B cell (primary cell): ENCODE results near the gene HYLS1. TPM values are rescaled to one million over a fixed set of nuclear protein-coding genes. Genes with fewer than 3 reads are reported as not detected.

ENCODE experiments used
- ATAC-seq: fragments of 200-7000 bp; cut with Tn5 transposase; one replicate; pipeline ENCODE4 v1.10.0; 2021; ENCODE audit warnings: low read depth, mild to moderate bottlenecking, moderate number of reproducible peaks, moderate library complexity
- CTCF ChIA-PET: fragments of 350-600 bp; sonication (Branson Sonifier 250); formaldehyde crosslinking; loops from one replicate; lab custom pipeline; 2021; ENCODE audit warnings: antibody characterized with exemption, inconsistent platforms; lab: Charles Lee
- POLR2A ChIA-PET: fragments of 350-600 bp; sonication (Branson Sonifier 250); formaldehyde crosslinking; loops from one replicate; lab custom pipeline; 2021; ENCODE audit warnings: antibody characterized with exemption; lab: Charles Lee
- DNase-seq: peaks from one replicate; pipeline ENCODE4 v3.0.0; 2013
- H2AFZ ChIP-seq: 2 replicates; pipeline ENCODE4 v1.6.1; 2012; ENCODE audit warnings: mild to moderate bottlenecking, low read depth, low read length; ENCODE audit not compliant: insufficient read depth, poor library complexity, severe bottlenecking
- H3K27ac ChIP-seq, 2 donors: 1 replicate in 1 of 2; 2 replicates in 1 of 2; pipeline ENCODE4 v1.5.1; 2012 to 2013; ENCODE audit warnings: low read length in 2 of 2, mild to moderate bottlenecking in 2 of 2, moderate library complexity in 1 of 2
- H3K27me3 ChIP-seq, 4 experiments: fragments of 200-600 bp in 1 of 4; sonication (generic) in 1 of 4; replicated peaks in 1 of 4; 1 replicate in 2 of 4; 2 replicates in 2 of 4; pipeline versions ENCODE4 v1.6.1 to v1.7.0; 2013 to 2016; ENCODE audit warnings: low read length in 3 of 4, mild to moderate bottlenecking in 2 of 4, mixed read lengths in 1 of 4, moderate library complexity in 1 of 4; ENCODE audit not compliant: insufficient read depth in 4 of 4, control insufficient read depth in 3 of 4; ENCODE audit errors: control extremely low read depth in 1 of 4
- H3K36me3 ChIP-seq, 2 experiments: replicated peaks in 1 of 2; 1 replicate in 1 of 2; 2 replicates in 1 of 2; pipeline versions ENCODE4 v1.6.1 to v1.7.1; 2013; ENCODE audit warnings: low read length in 1 of 2; ENCODE audit not compliant: insufficient read depth in 2 of 2, control insufficient read depth in 1 of 2; ENCODE audit errors: control extremely low read depth in 1 of 2, extremely low read depth in 1 of 2
- H3K4me1 ChIP-seq, 2 donors: fragments of 200-600 bp in 1 of 2; sonication (generic) in 1 of 2; 1 replicate in 1 of 2; 2 replicates in 1 of 2; pipeline versions ENCODE4 v1.5.1 to v1.6.1; 2013 to 2017; ENCODE audit warnings: low read length in 2 of 2; ENCODE audit not compliant: control insufficient read depth in 2 of 2, insufficient read depth in 2 of 2
- H3K4me2 ChIP-seq: replicated peaks from 2 replicates; pipeline ENCODE3; 2012; ENCODE audit warnings: mild to moderate bottlenecking, low read depth, low read length; ENCODE audit not compliant: poor library complexity, severe bottlenecking
- H3K4me3 ChIP-seq, 5 experiments: fragments of 200-600 bp in 1 of 5; sonication (generic) in 1 of 5; 1 replicate in 3 of 5; 2 replicates in 2 of 5; pipeline versions ENCODE4 v1.5.1 to v1.7.0; 2011 to 2016; ENCODE audit warnings: low read length in 4 of 5, mild to moderate bottlenecking in 4 of 5, low read depth in 2 of 5, control low read depth in 1 of 5, moderate library complexity in 1 of 5; ENCODE audit not compliant: insufficient read depth in 1 of 5; ENCODE audit errors: control extremely low read depth in 1 of 5, extremely low read depth in 1 of 5
- H3K79me2 ChIP-seq: fragments of 200-600 bp; sonication (generic); one replicate; pipeline ENCODE4 v1.6.0; 2016; ENCODE audit warnings: low read length; ENCODE audit not compliant: control insufficient read depth, insufficient read depth
- H3K9ac ChIP-seq: fragments of 200-600 bp; sonication (generic); 2 replicates; pipeline ENCODE4 v1.6.1; 2017; ENCODE audit warnings: mild to moderate bottlenecking, low read length, moderate library complexity
- H3K9me3 ChIP-seq, 3 donors: one replicate each; pipeline versions ENCODE4 v1.6.1 to v1.7.1; 2013; ENCODE audit warnings: low read length in 2 of 3; ENCODE audit not compliant: control insufficient read depth in 2 of 3, insufficient read depth in 1 of 3; ENCODE audit errors: control extremely low read depth in 1 of 3
- H4K20me1 ChIP-seq: 2 replicates; pipeline ENCODE4 v1.6.0; 2012; ENCODE audit warnings: mild to moderate bottlenecking, low read length; ENCODE audit not compliant: insufficient read depth, control insufficient read depth, poor library complexity, severe bottlenecking
- H3K27ac Mint-ChIP-seq: one replicate; pipeline ENCODE4 v1.8.0; 2021; ENCODE audit warnings: mixed read lengths
- H3K27me3 Mint-ChIP-seq: one replicate; pipeline ENCODE4 v1.8.0; 2021; ENCODE audit warnings: mixed read lengths
- H3K4me1 Mint-ChIP-seq: one replicate; pipeline ENCODE4 v1.8.0; 2021; ENCODE audit warnings: mixed read lengths
- H3K4me3 Mint-ChIP-seq: one replicate; pipeline ENCODE4 v1.8.0; 2021; ENCODE audit warnings: mixed read lengths
- H3K9me3 Mint-ChIP-seq: one replicate; pipeline ENCODE4 v1.8.0; 2022; ENCODE audit warnings: mixed read lengths; ENCODE audit not compliant: insufficient read depth
- EZH2 ChIP-seq: IDR thresholded peaks from 2 replicates; pipeline ENCODE4 v1.6.1; 2012; ENCODE audit warnings: borderline replicate concordance, low read depth, mild to moderate bottlenecking, moderate library complexity, low read length; ENCODE audit not compliant: insufficient read depth, poor library complexity, severe bottlenecking
- WGBS: methylation state at CpG from one replicate; pipeline ENCODE4 v1.1.5; 2013; ENCODE audit warnings: missing lambda C conversion rate; ENCODE audit not compliant: insufficient coverage; 5-methylcytosine and 5-hydroxymethylcytosine counted together
- intact Hi-C: fragments of 100-400 bp; cut with micrococcal nuclease; formaldehyde crosslinking; loops from one replicate; pipeline ENCODE4 v1.10.0; 2022
- polyA plus RNA-seq: library from polyadenylated mRNA; depleted of rRNA; stranded (reverse); fragments of >200 nt; gene quantifications from 2 replicates; pipeline ENCODE4 v1.2.3, GENCODE V29; 2012
- total RNA-seq, 2 donors: library from RNA; stranded (reverse); fragments of 120-200 nt in 1 of 2; gene quantifications; 1 replicate in 1 of 2; 2 replicates in 1 of 2; pipeline versions ENCODE4 v1.2.3 to v1.2.4, GENCODE V29; 2013 to 2022
- TF ChIP-seq, protein P1 (sequence below): fragments of 200-600 bp; IDR thresholded peaks from one replicate; pipeline ENCODE4 v1.8.0; 2022; ENCODE audit warnings: antibody characterized with exemption, mild to moderate bottlenecking

HYLS1 gene
- total and polyA plus RNA-seq, 2 donors (not counting 1 experiment from before 2014, with no cell fraction given): 3.1 to 9.4 TPM

DNA sequence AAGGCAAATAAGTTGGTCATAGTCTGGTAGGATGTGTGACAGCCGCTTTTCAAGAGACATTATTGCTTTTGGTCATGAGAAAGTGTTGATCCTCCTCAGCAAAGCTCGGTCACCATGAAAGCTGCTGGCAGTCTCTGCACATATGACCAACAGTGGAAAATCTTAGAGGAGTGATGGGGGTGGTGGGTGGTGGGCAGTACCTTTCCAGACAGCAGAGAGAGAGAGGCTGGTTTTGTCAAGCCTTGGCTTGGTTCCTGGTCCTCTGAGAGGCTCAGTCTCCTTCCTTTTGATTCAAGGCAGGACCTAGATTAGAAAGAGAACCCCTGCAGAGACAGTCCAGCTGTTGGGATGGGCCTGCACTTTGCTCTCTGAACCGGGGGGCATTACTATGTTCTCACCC is 38.3 kb downstream of the HYLS1 start:
- H3K27me3 Mint-ChIP-seq: peaks cover 45% of the 10 kb centered on the region
- 85% methylated on average over 3 of the region's 3 CpGs for WGBS
- Histone ChIP-seq H3K4me3 (no peak overlapping the region), H3K9me3 (no peaks in the 10 kb centered on the region), H3K79me2 (no peaks in the 10 kb centered on the region), H3K4me2 (no peak overlapping the region), H3K9ac (no peak overlapping the region), H3K27ac (no peak overlapping the region), H3K36me3 (no peaks in the 10 kb centered on the region), H3K27me3 (peaks cover 0 to 13% (median 0%) of the 10 kb centered on the region in 4 experiments), H2AFZ (no peak overlapping the region), H3K4me1 (no peaks in the 10 kb centered on the region), H4K20me1 (no peaks in the 10 kb centered on the region)
- CTCF ChIA-PET: interaction anchor here (0.8 to 3.4 kb wide), 3 partner anchors 9 to 555 kb away, joined by 3 to 29 read pairs (median 4); no protein-coding TSS in a partner anchor
- H3K27ac Mint-ChIP-seq: no peak overlapping the region
- DNase-seq (no peak), ATAC-seq (no peak)
- TF ChIP-seq, protein P1, sequence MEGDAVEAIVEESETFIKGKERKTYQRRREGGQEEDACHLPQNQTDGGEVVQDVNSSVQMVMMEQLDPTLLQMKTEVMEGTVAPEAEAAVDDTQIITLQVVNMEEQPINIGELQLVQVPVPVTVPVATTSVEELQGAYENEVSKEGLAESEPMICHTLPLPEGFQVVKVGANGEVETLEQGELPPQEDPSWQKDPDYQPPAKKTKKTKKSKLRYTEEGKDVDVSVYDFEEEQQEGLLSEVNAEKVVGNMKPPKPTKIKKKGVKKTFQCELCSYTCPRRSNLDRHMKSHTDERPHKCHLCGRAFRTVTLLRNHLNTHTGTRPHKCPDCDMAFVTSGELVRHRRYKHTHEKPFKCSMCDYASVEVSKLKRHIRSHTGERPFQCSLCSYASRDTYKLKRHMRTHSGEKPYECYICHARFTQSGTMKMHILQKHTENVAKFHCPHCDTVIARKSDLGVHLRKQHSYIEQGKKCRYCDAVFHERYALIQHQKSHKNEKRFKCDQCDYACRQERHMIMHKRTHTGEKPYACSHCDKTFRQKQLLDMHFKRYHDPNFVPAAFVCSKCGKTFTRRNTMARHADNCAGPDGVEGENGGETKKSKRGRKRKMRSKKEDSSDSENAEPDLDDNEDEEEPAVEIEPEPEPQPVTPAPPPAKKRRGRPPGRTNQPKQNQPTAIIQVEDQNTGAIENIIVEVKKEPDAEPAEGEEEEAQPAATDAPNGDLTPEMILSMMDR: no peak
- no peak for TF ChIP-seq EZH2
- H3K4me1 Mint-ChIP-seq: peaks cover 2% of the 10 kb centered on the region
- H3K9me3 Mint-ChIP-seq: no peaks in the 10 kb centered on the region
- POLR2A ChIA-PET: no interaction called here
- no peak overlapping the region for H3K4me3 Mint-ChIP-seq
- intact Hi-C loops: no loop called here

DNA sequence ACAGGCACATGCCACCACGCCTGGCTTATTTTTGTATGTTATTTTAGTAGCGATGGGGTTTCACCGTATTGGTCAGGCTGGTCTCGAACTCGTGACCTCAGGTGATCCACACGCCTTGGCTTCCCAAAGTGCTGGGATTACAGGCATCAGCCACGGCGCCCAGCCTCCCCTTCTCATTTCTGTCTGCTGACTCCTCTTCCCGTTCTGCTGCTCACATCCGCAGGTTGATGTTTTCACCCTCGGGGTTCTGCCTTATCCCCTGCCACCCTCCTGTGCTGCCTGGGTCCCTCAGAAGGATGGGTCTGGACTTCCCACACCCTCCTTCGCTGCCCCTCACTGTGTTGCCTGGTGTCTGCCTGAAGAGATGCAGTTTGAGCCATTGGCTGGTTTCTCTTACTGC is 39.2 kb downstream of the HYLS1 start:
- Histone ChIP-seq H3K4me2 (no peak overlapping the region), H4K20me1 (no peaks in the 10 kb centered on the region), H3K36me3 (no peaks in the 10 kb centered on the region), H3K27ac (no peak overlapping the region), H3K9ac (no peak overlapping the region), H3K4me1 (no peaks in the 10 kb centered on the region), H3K27me3 (peaks cover 0 to 13% (median 0%) of the 10 kb centered on the region in 4 experiments), H3K4me3 (no peak overlapping the region), H3K79me2 (no peaks in the 10 kb centered on the region), H2AFZ (no peak overlapping the region), H3K9me3 (no peaks in the 10 kb centered on the region)
- H3K9me3 Mint-ChIP-seq: no peaks in the 10 kb centered on the region
- peaks cover 2% of the 10 kb centered on the region for H3K4me1 Mint-ChIP-seq
- H3K27ac Mint-ChIP-seq: no peak overlapping the region
- ChIA-PET CTCF (no interaction called here), POLR2A (no interaction called here)
- H3K4me3 Mint-ChIP-seq: no peak overlapping the region
- peaks cover 48% of the 10 kb centered on the region for H3K27me3 Mint-ChIP-seq
- intact Hi-C loops: no loop called here
- WGBS: 89% methylated on average over 12 of the region's 12 CpGs
- no peak for ATAC-seq
- TF ChIP-seq EZH2: no peak
- TF ChIP-seq, protein P1: no peak
- DNase-seq: no peak
